Loucy (cell line): Measurements from ENCODE around the gene POTEG.
"Not testable (repeated sequence)": the region's sequence is repeated elsewhere in the genome, so short reads cannot be mapped to it uniquely, and the experiment has no call there.

Experiments
- H2AFZ ChIP-seq: fragments of 200-600 bp; sonication (generic); 2 replicates; pipeline ENCODE4 v1.6.0; 2016; ENCODE audit warnings: antibody characterized with exemption, mild to moderate bottlenecking, low read length, moderate library complexity
- H3F3A ChIP-seq: fragments of 200-600 bp; 2 replicates; pipeline ENCODE4 v1.6.0; 2016; ENCODE audit warnings: antibody characterized with exemption, low read depth, mild to moderate bottlenecking
- H3K27me3 ChIP-seq: fragments of 200-600 bp; sonication (generic); 2 replicates; pipeline ENCODE4 v1.6.1; 2014; ENCODE audit warnings: low read length, mild to moderate bottlenecking; ENCODE audit not compliant: insufficient read depth, poor library complexity, severe bottlenecking
- H3K36me3 ChIP-seq: fragments of 200-600 bp; sonication (generic); 2 replicates; pipeline ENCODE4 v1.6.1; 2016; ENCODE audit warnings: low read length; ENCODE audit not compliant: insufficient read depth
- H3K4me1 ChIP-seq: fragments of 200-600 bp; sonication (generic); 2 replicates; pipeline ENCODE4 v1.5.1; 2014; ENCODE audit warnings: low read length, mild to moderate bottlenecking; ENCODE audit not compliant: insufficient read depth, poor library complexity, severe bottlenecking
- H3K4me2 ChIP-seq: fragments of 200-600 bp; sonication (generic); 2 replicates; pipeline ENCODE4 v1.6.0; 2014; ENCODE audit warnings: antibody characterized with exemption, low read length, low read depth, mild to moderate bottlenecking; ENCODE audit not compliant: poor library complexity, severe bottlenecking
- H3K4me3 ChIP-seq: fragments of 200-600 bp; sonication (generic); 2 replicates; pipeline ENCODE4 v1.5.1; 2014; ENCODE audit warnings: low read length, mild to moderate bottlenecking, mixed read lengths; ENCODE audit not compliant: poor library complexity, severe bottlenecking
- H3K79me2 ChIP-seq: fragments of 200-600 bp; sonication (generic); 2 replicates; pipeline ENCODE4 v1.6.1; 2014; ENCODE audit warnings: low read length; ENCODE audit not compliant: insufficient read depth
- H3K9ac ChIP-seq: fragments of 200-600 bp; sonication (generic); 2 replicates; pipeline ENCODE4 v1.6.0; 2014; ENCODE audit warnings: mild to moderate bottlenecking, low read depth, low read length, moderate library complexity; ENCODE audit not compliant: poor library complexity, severe bottlenecking
- H3K9me2 ChIP-seq: fragments of 200-600 bp; sonication (generic); replicated peaks from 2 replicates; pipeline ENCODE4 v1.6.1; 2016; ENCODE audit warnings: low read depth, low read length, mixed read lengths
- H3K9me3 ChIP-seq: fragments of 200-600 bp; sonication (generic); 2 replicates; pipeline ENCODE4 v1.6.1; 2014; ENCODE audit warnings: mild to moderate bottlenecking, antibody characterized with exemption, low read length, low read depth; ENCODE audit not compliant: insufficient read depth
- H4K20me1 ChIP-seq: fragments of 200-600 bp; sonication (generic); 2 replicates; pipeline ENCODE4 v1.6.0; 2014; ENCODE audit warnings: antibody characterized with exemption, low read length, mild to moderate bottlenecking; ENCODE audit not compliant: insufficient read depth, poor library complexity, severe bottlenecking

Gene POTEG

DNA sequence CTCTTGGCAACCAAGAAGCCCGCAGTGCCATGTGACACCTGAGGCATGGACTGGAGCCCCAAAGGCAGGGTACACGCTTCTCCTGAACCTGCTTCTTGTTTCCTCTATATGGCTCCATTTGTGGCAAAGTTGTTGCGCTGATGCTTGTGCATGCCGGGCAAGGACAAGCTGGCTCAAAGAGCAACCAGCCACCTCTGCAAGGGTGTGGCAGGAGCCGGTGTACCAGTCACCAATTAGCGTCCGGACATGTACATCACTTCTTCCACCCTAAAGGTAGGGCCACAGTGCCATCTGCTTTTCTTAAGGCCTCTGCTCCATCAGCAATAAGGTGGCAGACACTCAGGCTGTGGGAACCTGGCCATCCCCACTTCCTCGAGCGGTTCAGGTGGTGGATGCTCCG lies 43.9 kb downstream of the POTEG start:
- H3K9me2 ChIP-seq, H3K9me3 ChIP-seq, H3F3A ChIP-seq, H3K9ac ChIP-seq, H3K4me2 ChIP-seq, H3K27me3 ChIP-seq, H3K4me1 ChIP-seq, H3K79me2 ChIP-seq, H2AFZ ChIP-seq, H3K4me3 ChIP-seq, H4K20me1 ChIP-seq, H3K36me3 ChIP-seq: not testable (repeated sequence)

DNA sequence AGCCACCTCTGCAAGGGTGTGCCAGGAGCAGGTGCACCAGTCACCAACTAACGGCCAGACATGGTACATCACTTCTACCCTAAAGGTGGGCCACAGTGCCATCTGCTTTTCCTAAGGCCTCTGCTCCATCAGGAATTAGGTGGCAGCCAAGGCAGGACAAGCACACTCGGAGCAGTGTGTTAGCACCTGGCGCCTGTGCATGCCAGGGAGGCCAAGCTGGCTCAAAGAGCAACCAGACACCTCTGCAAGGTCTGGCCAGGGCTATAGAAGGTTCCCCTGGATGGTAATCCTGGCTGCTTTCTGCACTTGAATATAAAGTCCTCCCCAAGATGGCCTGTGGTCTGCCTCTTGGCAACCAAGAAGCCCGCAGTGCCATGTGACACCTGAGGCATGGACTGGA lies 45.4 kb downstream of the POTEG start:
- not testable (repeated sequence) for H3K4me2 ChIP-seq

DNA sequence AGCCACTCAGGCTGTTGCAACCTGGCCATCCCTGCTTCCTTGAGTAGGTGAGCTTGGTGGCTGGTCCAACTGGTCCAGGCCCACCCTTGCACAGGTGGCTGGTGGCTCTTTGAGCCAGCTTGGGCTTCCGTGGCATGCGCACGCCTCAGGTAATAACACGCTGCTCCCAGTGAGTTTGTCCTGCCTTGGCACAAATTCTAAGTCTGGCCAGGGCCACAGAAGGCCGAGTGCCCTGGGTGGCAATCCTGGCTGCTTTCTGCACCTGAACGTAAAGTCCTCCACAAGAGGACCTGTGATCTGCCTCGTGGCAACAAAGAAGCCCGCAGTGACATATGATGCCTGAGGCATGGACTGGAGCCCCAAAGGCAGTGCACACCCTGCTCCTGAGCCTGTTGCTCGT lies 47.1 kb downstream of the POTEG start:
- not testable (repeated sequence) for H2AFZ ChIP-seq, H3K27me3 ChIP-seq, H4K20me1 ChIP-seq, H3K4me3 ChIP-seq, H3K9me3 ChIP-seq, H3K9ac ChIP-seq, H3K4me1 ChIP-seq, H3K4me2 ChIP-seq, H3K79me2 ChIP-seq, H3K9me2 ChIP-seq, H3F3A ChIP-seq, H3K36me3 ChIP-seq

More for the DNA sequence above, 45.4 kb downstream of the POTEG start:
- not testable (repeated sequence) for H3K36me3 ChIP-seq, H2AFZ ChIP-seq, H3K27me3 ChIP-seq, H3K9ac ChIP-seq, H3K79me2 ChIP-seq, H3F3A ChIP-seq, H4K20me1 ChIP-seq, H3K4me3 ChIP-seq, H3K9me3 ChIP-seq, H3K4me1 ChIP-seq, H3K9me2 ChIP-seq

GRCh38 chr14:19386309-19386708 lies 47.8 kb downstream of the POTEG start:
- not testable (repeated sequence) for H3K36me3 ChIP-seq, H3K4me2 ChIP-seq, H2AFZ ChIP-seq, H3K9ac ChIP-seq, H4K20me1 ChIP-seq, H3K9me3 ChIP-seq, H3K9me2 ChIP-seq, H3F3A ChIP-seq, H3K4me3 ChIP-seq, H3K27me3 ChIP-seq, H3K4me1 ChIP-seq, H3K79me2 ChIP-seq

GRCh38 chr14:19384088-19384781 lies 49.9 kb downstream of the POTEG start:
- H3K36me3 ChIP-seq, H3K4me2 ChIP-seq, H3K4me3 ChIP-seq, H3K9me3 ChIP-seq, H3K27me3 ChIP-seq, H2AFZ ChIP-seq, H3K79me2 ChIP-seq, H3K9ac ChIP-seq, H4K20me1 ChIP-seq, H3K9me2 ChIP-seq, H3K4me1 ChIP-seq, H3F3A ChIP-seq: not testable (repeated sequence)

DNA sequence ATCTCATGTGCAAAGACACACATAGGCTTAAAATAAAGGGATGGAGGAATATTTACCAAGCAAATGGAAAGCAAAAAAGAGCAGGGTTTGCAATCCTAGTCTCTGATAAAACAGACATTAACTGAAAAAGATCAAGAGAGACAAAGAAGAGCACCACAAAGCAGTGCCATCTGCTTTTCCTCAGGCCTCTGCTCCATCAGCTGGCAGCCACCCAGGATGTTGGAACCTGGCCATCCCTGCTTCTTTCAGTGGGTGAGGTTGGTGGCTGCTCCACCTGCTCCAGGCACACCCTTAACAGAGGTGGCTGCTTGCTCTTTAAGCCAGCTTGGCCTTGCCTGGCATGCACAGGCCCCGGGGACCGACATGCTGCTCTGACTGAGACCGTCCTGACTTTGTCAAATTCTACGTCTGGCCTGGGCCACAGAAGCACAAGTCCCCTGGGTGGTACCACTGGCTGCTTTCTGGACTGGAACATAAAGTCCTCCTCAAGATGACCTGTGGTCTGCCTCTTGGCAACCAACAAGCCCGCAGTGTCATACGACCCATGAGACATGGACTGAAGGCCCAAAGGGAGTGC lies 51.0 kb downstream of the POTEG start:
- not testable (repeated sequence) for H3K9me3 ChIP-seq, H3K4me1 ChIP-seq, H3F3A ChIP-seq, H2AFZ ChIP-seq, H3K9me2 ChIP-seq, H3K27me3 ChIP-seq, H3K36me3 ChIP-seq, H4K20me1 ChIP-seq, H3K79me2 ChIP-seq, H3K4me3 ChIP-seq, H3K4me2 ChIP-seq, H3K9ac ChIP-seq

- H3F3A ChIP-seq, H3K4me1 ChIP-seq, H3K9me2 ChIP-seq, H3K4me3 ChIP-seq, H2AFZ ChIP-seq, H3K27me3 ChIP-seq, H3K79me2 ChIP-seq, H3K4me2 ChIP-seq, H3K9ac ChIP-seq, H3K9me3 ChIP-seq, H3K36me3 ChIP-seq, H4K20me1 ChIP-seq: not testable (repeated sequence)
These were observed 54.0 kb downstream of the POTEG start for GRCh38 chr14:19380137-19380536.
